HepG2 (cell line): ENCODE data around the gene PCGF2. TPM values are rescaled to one million over a fixed set of nuclear protein-coding genes. Genes with fewer than 3 reads are reported as not detected.

Experiments
- GLI4 ChIP-seq: sonication (generic); formaldehyde crosslinking; IDR thresholded peaks from 2 replicates; pipeline ENCODE4 v1.5.1; 2020; ENCODE audit warnings: missing genetic modification reagents, mild to moderate bottlenecking, moderate library complexity, borderline replicate concordance
- GZF1 ChIP-seq: sonication (generic); formaldehyde crosslinking; IDR thresholded peaks from 2 replicates; pipeline ENCODE4 v1.5.1; 2020; ENCODE audit warnings: mild to moderate bottlenecking, missing genetic modification reagents
- IKZF5 ChIP-seq: IDR thresholded peaks from 2 replicates; pipeline ENCODE4 v1.6.1; 2018; ENCODE audit warnings: missing genetic modification reagents, mild to moderate bottlenecking, missing compliant biosample characterization
- PRDM10 ChIP-seq: sonication (generic); formaldehyde crosslinking; IDR thresholded peaks from 2 replicates; pipeline ENCODE4 v1.4.0; 2020; ENCODE audit warnings: low read depth, missing genetic modification reagents
- RXRA ChIP-seq: sonication (generic); formaldehyde crosslinking; IDR thresholded peaks from 2 replicates; pipeline ENCODE4 v1.5.1; 2020; ENCODE audit warnings: missing genetic modification reagents
- SNAPC2 ChIP-seq: sonication (generic); formaldehyde crosslinking; IDR thresholded peaks from 2 replicates; pipeline ENCODE4 v1.8.1; 2022; ENCODE audit warnings: mild to moderate bottlenecking, missing genetic modification reagents
- SP140L ChIP-seq: sonication (generic); formaldehyde crosslinking; IDR thresholded peaks from 2 replicates; pipeline ENCODE4 v1.4.0; 2020; ENCODE audit warnings: missing genetic modification reagents, borderline replicate concordance
- STAG1 ChIP-seq: sonication (generic); formaldehyde crosslinking; IDR thresholded peaks from 2 replicates; pipeline ENCODE4 v1.4.0; 2020; ENCODE audit warnings: missing genetic modification reagents
- ZHX1 ChIP-seq: sonication (generic); formaldehyde crosslinking; IDR thresholded peaks from 2 replicates; pipeline ENCODE4 v1.8.1; 2022; ENCODE audit warnings: low read depth, mild to moderate bottlenecking, missing genetic modification reagents
- ZNF143 ChIP-seq: sonication (generic); formaldehyde crosslinking; IDR thresholded peaks from 2 replicates; pipeline ENCODE4 v1.4.0; 2020; ENCODE audit warnings: missing genetic modification reagents
- ZNF33A ChIP-seq: sonication (generic); formaldehyde crosslinking; IDR thresholded peaks from 2 replicates; pipeline ENCODE4 v1.5.1; 2020; ENCODE audit warnings: missing genetic modification reagents, mild to moderate bottlenecking, moderate library complexity, borderline replicate concordance
- ZNF460 ChIP-seq: sonication (generic); formaldehyde crosslinking; IDR thresholded peaks from 2 replicates; pipeline ENCODE4 v1.5.1; 2020; ENCODE audit warnings: missing genetic modification reagents, mild to moderate bottlenecking, borderline replicate concordance
- ZNF552 ChIP-seq: sonication (generic); formaldehyde crosslinking; IDR thresholded peaks from 2 replicates; pipeline ENCODE4 v1.9.0; 2022; ENCODE audit warnings: missing genetic modification reagents, mild to moderate bottlenecking, borderline replicate concordance
- ZNF629 ChIP-seq: sonication (generic); formaldehyde crosslinking; conservative IDR thresholded peaks from 2 replicates; pipeline ENCODE4 v1.5.0; 2020; ENCODE audit warnings: missing genetic modification reagents
- ZSCAN31 ChIP-seq: sonication (generic); formaldehyde crosslinking; IDR thresholded peaks from 2 replicates; pipeline ENCODE4 v1.5.0; 2020; ENCODE audit warnings: low read depth, mild to moderate bottlenecking, missing genetic modification reagents
- polyA plus RNA-seq, 8 experiments: library from polyadenylated mRNA; depleted of rRNA in 3 of 8; stranded (reverse) in 7 of 8; unstranded in 1 of 8; fragments of >200 nt; fragmentation: Illumina TruSeq in 4 of 8; extraction: Trizol in 4 of 8; gene quantifications; 2 replicates each; pipeline versions ENCODE4 v1.2.1 to v1.2.3, GENCODE V29; 2011 to 2016; ENCODE audit warnings: low read depth in 4 of 8, missing spikeins in 1 of 8, mixed read lengths in 1 of 8; ENCODE audit not compliant: insufficient read depth in 1 of 8
- total RNA-seq, 5 experiments: library from RNA; depleted of rRNA; stranded (reverse); fragments of >200 nt; fragmentation: Illumina TruSeq; extraction: Trizol; gene quantifications; 2 replicates each; pipeline ENCODE4 v1.2.3, GENCODE V29; 2016; ENCODE audit warnings: low read depth in 1 of 5
- TF ChIP-seq, protein P1 (sequence below): sonication (generic); formaldehyde crosslinking; IDR thresholded peaks from 2 replicates; pipeline ENCODE4 v1.8.1; 2023; ENCODE audit warnings: missing genetic modification reagents, inconsistent platforms, borderline replicate concordance
- TF ChIP-seq, protein P2 (sequence below): sonication (generic); formaldehyde crosslinking; IDR thresholded peaks from 2 replicates; pipeline ENCODE4 v1.8.0; 2022; ENCODE audit warnings: mild to moderate bottlenecking, missing genetic modification reagents; ENCODE audit not compliant: insufficient replicate concordance

PCGF2 gene
- total and polyA plus RNA-seq, 2 of the 13 experiments (the other 11 are each of a cell fraction or from before 2014, with no cell fraction given) = 11.6 to 29.4 TPM

- TF ChIP-seq, protein P1, sequence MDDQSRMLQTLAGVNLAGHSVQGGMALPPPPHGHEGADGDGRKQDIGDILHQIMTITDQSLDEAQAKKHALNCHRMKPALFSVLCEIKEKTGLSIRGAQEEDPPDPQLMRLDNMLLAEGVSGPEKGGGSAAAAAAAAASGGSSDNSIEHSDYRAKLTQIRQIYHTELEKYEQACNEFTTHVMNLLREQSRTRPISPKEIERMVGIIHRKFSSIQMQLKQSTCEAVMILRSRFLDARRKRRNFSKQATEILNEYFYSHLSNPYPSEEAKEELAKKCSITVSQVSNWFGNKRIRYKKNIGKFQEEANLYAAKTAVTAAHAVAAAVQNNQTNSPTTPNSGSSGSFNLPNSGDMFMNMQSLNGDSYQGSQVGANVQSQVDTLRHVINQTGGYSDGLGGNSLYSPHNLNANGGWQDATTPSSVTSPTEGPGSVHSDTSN (CRISPR knock-in tag) = no peak; the same call in 1 of the 2 replicates
- TF ChIP-seq ZSCAN31 (CRISPR knock-in tag) (peak; percentile 55; the same call in 1 of the 2 replicates), IKZF5 (CRISPR knock-in tag) (0 out of 2 replicates have a peak, but pooled peaks have one; percentile 16), ZNF460 (CRISPR knock-in tag) (no peak), RXRA (CRISPR knock-in tag) (peak; percentile 68), ZNF33A (CRISPR knock-in tag) (no peak), SP140L (CRISPR knock-in tag) (peak; percentile 81; the same call in 1 of the 2 replicates), ZNF629 (CRISPR knock-in tag) (no peak; the same call in 1 of the 2 replicates), GZF1 (CRISPR knock-in tag) (peak; percentile 79), PRDM10 (CRISPR knock-in tag) (no peak; the same call in 1 of the 2 replicates), SNAPC2 (CRISPR knock-in tag) (0 out of 2 replicates have a peak, but pooled peaks have one; percentile 15), GLI4 (CRISPR knock-in tag) (no peak), ZNF143 (CRISPR knock-in tag) (peak; percentile 82), ZNF552 (CRISPR knock-in tag) (peak; percentile 81; the same call in 1 of the 2 replicates), STAG1 (CRISPR knock-in tag) (no peak), ZHX1 (CRISPR knock-in tag) (peak; percentile 51; the same call in 1 of the 2 replicates)
- TF ChIP-seq, protein P2, sequence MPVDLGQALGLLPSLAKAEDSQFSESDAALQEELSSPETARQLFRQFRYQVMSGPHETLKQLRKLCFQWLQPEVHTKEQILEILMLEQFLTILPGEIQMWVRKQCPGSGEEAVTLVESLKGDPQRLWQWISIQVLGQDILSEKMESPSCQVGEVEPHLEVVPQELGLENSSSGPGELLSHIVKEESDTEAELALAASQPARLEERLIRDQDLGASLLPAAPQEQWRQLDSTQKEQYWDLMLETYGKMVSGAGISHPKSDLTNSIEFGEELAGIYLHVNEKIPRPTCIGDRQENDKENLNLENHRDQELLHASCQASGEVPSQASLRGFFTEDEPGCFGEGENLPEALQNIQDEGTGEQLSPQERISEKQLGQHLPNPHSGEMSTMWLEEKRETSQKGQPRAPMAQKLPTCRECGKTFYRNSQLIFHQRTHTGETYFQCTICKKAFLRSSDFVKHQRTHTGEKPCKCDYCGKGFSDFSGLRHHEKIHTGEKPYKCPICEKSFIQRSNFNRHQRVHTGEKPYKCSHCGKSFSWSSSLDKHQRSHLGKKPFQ (CRISPR knock-in tag) = no peak
Measured at GRCh38 chr17:38702166-38702915, 45.8 kb downstream of the PCGF2 start (continued).
